Measurements from ENCODE around the gene SELENOF. TPM values are rescaled to one million over a fixed set of nuclear protein-coding genes. Genes with fewer than 3 reads are reported as not detected.

The SELENOF gene
- total RNA-seq, 2 experiments from 2014 or later, result 93.0 to 214 TPM

DNA sequence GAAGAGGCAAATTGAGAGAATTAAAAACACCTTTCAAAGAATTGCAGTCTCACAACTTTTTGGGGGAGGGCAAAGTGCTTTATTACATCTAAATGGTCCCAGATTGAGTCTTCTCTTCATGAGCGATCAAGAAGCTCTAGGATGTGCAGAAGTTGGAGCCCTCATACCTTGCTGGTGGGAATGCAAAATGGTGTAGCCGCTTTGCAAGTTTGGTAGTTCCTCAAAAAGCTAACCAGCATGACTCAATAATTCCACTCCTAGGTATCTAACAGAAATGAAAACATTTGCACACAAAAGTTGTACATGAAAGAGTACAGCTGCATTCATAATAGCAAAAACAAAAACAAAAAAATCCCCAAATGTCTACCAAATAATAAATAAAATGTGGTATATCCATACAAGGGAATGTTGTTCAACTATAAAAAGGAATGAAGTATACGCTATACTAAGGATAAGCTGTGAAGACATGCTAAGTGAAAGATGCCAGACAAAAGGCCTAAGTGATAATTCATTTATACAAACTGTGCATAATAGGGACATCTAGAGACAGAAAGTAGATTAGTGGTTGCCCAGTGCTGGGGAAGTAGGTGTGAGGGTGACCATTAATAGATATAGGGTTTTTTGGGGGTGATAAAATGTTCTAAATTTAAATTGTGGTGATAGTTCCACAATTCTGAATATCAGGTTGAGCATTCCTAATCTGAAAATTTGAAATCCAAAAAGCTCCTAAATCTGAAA is 55.2 kb downstream of the SELENOF start:
- H4K20me1 ChIP-seq (ENCODE audit: insufficient read depth, low read length), result no peaks in the 10 kb centered on the region
- intact Hi-C loops (cut with micrococcal nuclease; ENCODE audit: unreplicated experiment), result no loop called here
- ChIA-PET CTCF (ENCODE audit: unreplicated experiment) (no interaction called here), POLR2A (interaction anchor here (0.8 to 1.9 kb wide), 3 partner anchors 14 to 163 kb away, joined by 3 to 7 read pairs (median 3); no protein-coding TSS in a partner anchor)
- H3K9me2 ChIP-seq (ENCODE audit: insufficient read depth, low read length), result no peaks in the 10 kb centered on the region
- H3K4me1 ChIP-seq (ENCODE audit: insufficient read depth, low read length, poor library complexity, severe bottlenecking), result peaks cover 9% of the 10 kb centered on the region
- no peak overlapping the region for H2AFZ ChIP-seq (ENCODE audit: low read length)
- no peaks in the 10 kb centered on the region for H3K9me3 ChIP-seq (ENCODE audit: low read length)
- TF ChIP-seq EZH2phosphoT487 (IDR thresholded peaks at IDR 0.05; ENCODE audit: borderline replicate concordance, low read depth, low read length), result no peak
- TF ChIP-seq, protein P1, sequence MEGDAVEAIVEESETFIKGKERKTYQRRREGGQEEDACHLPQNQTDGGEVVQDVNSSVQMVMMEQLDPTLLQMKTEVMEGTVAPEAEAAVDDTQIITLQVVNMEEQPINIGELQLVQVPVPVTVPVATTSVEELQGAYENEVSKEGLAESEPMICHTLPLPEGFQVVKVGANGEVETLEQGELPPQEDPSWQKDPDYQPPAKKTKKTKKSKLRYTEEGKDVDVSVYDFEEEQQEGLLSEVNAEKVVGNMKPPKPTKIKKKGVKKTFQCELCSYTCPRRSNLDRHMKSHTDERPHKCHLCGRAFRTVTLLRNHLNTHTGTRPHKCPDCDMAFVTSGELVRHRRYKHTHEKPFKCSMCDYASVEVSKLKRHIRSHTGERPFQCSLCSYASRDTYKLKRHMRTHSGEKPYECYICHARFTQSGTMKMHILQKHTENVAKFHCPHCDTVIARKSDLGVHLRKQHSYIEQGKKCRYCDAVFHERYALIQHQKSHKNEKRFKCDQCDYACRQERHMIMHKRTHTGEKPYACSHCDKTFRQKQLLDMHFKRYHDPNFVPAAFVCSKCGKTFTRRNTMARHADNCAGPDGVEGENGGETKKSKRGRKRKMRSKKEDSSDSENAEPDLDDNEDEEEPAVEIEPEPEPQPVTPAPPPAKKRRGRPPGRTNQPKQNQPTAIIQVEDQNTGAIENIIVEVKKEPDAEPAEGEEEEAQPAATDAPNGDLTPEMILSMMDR (conservative IDR thresholded peaks at IDR 0.05; ENCODE audit: low read length), result no peak
- H3K4me2 ChIP-seq (ENCODE audit: low read length), result 0 out of 2 replicates have a peak overlapping the region, but pooled peaks have one; percentile 0
- H3K79me2 ChIP-seq (ENCODE audit: insufficient read depth, low read depth, low read length), result no peaks in the 10 kb centered on the region
- BruUV-seq (replicated peaks), result no TSS peak
- peak; percentile 33 for DNase-seq (ENCODE audit: low spot score)
- H3K27ac ChIP-seq (ENCODE audit: low read depth, low read length, poor library complexity, severe bottlenecking), result no peak overlapping the region
- H3K4me3 ChIP-seq (ENCODE audit: low read depth, low read length, poor library complexity, severe bottlenecking), result no peak overlapping the region
- H3K36me3 ChIP-seq (ENCODE audit: insufficient read depth, low read length), result peaks cover 22% of the 10 kb centered on the region

DNA sequence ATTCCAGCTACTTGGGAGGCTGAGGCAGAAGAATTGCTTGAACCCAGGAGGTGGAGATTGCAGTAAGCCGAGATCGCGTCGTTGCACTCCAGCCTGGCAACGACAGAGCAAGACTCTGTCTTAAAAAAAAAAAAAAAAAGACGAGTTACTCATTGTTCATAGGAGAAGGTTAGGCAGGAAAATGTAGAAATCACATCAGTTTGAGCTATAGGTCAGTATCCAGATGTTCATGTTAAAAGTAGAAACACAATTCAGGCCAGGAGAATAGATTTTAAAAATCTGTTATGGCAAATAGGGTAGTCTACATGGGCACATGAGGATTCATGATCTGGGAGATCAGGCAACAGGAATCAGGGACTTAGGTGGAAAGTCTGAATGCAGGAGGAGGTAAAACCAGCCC is 57.7 kb downstream of the SELENOF start:
- POLR2A ChIA-PET, result interaction anchor here (1.0 to 1.5 kb wide), 3 partner anchors 12 to 125 kb away, joined by 3 to 4 read pairs (median 3); no protein-coding TSS in a partner anchor
- H3K9me3 ChIP-seq (ENCODE audit: low read length), result no peaks in the 10 kb centered on the region
- intact Hi-C loops (cut with micrococcal nuclease; ENCODE audit: unreplicated experiment), result no loop called here
- no peak overlapping the region for H3K4me2 ChIP-seq (ENCODE audit: low read length)
- H3K27ac ChIP-seq (ENCODE audit: low read depth, low read length, poor library complexity, severe bottlenecking), result no peak overlapping the region
- TF ChIP-seq, protein P1 (conservative IDR thresholded peaks at IDR 0.05; ENCODE audit: low read length), result no peak
- TF ChIP-seq EZH2phosphoT487 (IDR thresholded peaks at IDR 0.05; ENCODE audit: borderline replicate concordance, low read depth, low read length), result no peak
- no peaks in the 10 kb centered on the region for H3K9me2 ChIP-seq (ENCODE audit: insufficient read depth, low read length)
- BruUV-seq (replicated peaks), result TSS peak; percentile 37
- H2AFZ ChIP-seq (ENCODE audit: low read length), result no peak overlapping the region
- H3K4me3 ChIP-seq (ENCODE audit: low read depth, low read length, poor library complexity, severe bottlenecking), result no peak overlapping the region
- H4K20me1 ChIP-seq (ENCODE audit: insufficient read depth, low read length), result no peaks in the 10 kb centered on the region
- peaks cover 33% of the 10 kb centered on the region for H3K4me1 ChIP-seq (ENCODE audit: insufficient read depth, low read length, poor library complexity, severe bottlenecking)
- no peak for DNase-seq (ENCODE audit: low spot score)
- CTCF ChIA-PET (ENCODE audit: unreplicated experiment), result interaction anchor here (0.5 kb wide), 2 partner anchors 22 to 224 kb away, joined by 3 read pairs; no protein-coding TSS in a partner anchor
- no peaks in the 10 kb centered on the region for H3K79me2 ChIP-seq (ENCODE audit: insufficient read depth, low read depth, low read length)
- peaks cover 7% of the 10 kb centered on the region; the same call in 1 of the 2 replicates for H3K36me3 ChIP-seq (ENCODE audit: insufficient read depth, low read length)

DNA sequence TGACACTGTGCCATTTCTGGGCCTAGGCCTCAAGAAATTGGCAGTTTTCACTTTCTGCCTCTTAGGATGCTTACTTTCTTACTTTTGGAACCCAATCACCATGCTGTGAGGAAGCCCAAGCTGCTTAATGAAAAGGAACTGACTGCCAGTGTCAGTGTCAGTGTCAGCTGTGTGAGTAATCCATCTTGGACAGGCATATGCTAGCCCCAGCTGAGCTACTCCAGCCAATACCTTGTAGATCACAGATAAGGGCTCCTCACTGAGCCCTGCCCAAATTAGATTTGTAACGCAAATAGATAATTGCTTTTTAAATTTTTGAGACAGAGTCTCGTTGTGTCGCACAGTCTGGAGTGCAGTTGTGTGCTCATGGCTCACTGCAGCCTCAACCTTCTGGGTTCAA is 59.6 kb downstream of the SELENOF start:
- Histone ChIP-seq H3K4me3 (ENCODE audit: low read depth, low read length, poor library complexity, severe bottlenecking) (no peak overlapping the region), H3K4me1 (ENCODE audit: insufficient read depth, low read length, poor library complexity, severe bottlenecking) (peaks cover 33% of the 10 kb centered on the region), H3K27ac (ENCODE audit: low read depth, low read length, poor library complexity, severe bottlenecking) (no peak overlapping the region), H3K79me2 (ENCODE audit: insufficient read depth, low read depth, low read length) (no peaks in the 10 kb centered on the region), H3K36me3 (ENCODE audit: insufficient read depth, low read length) (no peaks in the 10 kb centered on the region; the same call in 1 of the 2 replicates), H2AFZ (ENCODE audit: low read length) (no peak overlapping the region), H4K20me1 (ENCODE audit: insufficient read depth, low read length) (no peaks in the 10 kb centered on the region), H3K9me3 (ENCODE audit: low read length) (no peaks in the 10 kb centered on the region), H3K4me2 (ENCODE audit: low read length) (no peak overlapping the region), H3K9me2 (ENCODE audit: insufficient read depth, low read length) (no peaks in the 10 kb centered on the region)
- intact Hi-C loops (cut with micrococcal nuclease; ENCODE audit: unreplicated experiment), result no loop called here
- BruUV-seq (replicated peaks), result no TSS peak
- DNase-seq (ENCODE audit: low spot score), result no peak
- TF ChIP-seq, protein P1 (conservative IDR thresholded peaks at IDR 0.05; ENCODE audit: low read length), result no peak
- no peak for TF ChIP-seq EZH2phosphoT487 (IDR thresholded peaks at IDR 0.05; ENCODE audit: borderline replicate concordance, low read depth, low read length)
- ChIA-PET CTCF (ENCODE audit: unreplicated experiment) (no interaction called here), POLR2A (no interaction called here)
